Brain microvascular endothelial cell (primary cell): ENCODE data around the gene ICE2.
A peak's percentile ranks its signal among the peaks of the same experiment; 100 is the strongest.

Experiments
- DNase-seq: peaks from one replicate; pipeline ENCODE4 v3.0.0-alpha.2; 2020
- H3K27ac ChIP-seq: fragments of 250-450 bp; sonication (Bioruptor Pico); 2 replicates; pipeline ENCODE4 v1.5.1; 2020; ENCODE audit warnings: mild to moderate bottlenecking, moderate library complexity
- H3K27me3 ChIP-seq: fragments of 250-450 bp; sonication (Bioruptor Pico); replicated peaks from 2 replicates; pipeline ENCODE4 v1.5.1; 2020; ENCODE audit warnings: mild to moderate bottlenecking
- H3K36me3 ChIP-seq: fragments of 250-450 bp; sonication (Bioruptor Pico); replicated peaks from 2 replicates; pipeline ENCODE4 v1.5.1; 2020; ENCODE audit warnings: mild to moderate bottlenecking
- H3K4me3 ChIP-seq: 2 replicates; pipeline ENCODE4 v1.5.1; 2011; ENCODE audit warnings: low read depth, mild to moderate bottlenecking, control low read depth, low read length, moderate library complexity
- in situ Hi-C: cut with HindIII; loops from 2 replicates; pipeline ENCODE4 v1.10.0; 2017; ENCODE audit warnings: low sequenced_read_pairs, low pct_ligation_motif_present
- TF ChIP-seq, protein P1 (sequence below): IDR thresholded peaks from 2 replicates; pipeline ENCODE4 v1.5.1; 2011; ENCODE audit warnings: low read depth, mild to moderate bottlenecking, moderate library complexity, low read length, control low read depth, inconsistent platforms; ENCODE audit errors: missing control alignments

Gene ICE2

GRCh38 chr15:60471314-60471713, 7.6 kb downstream of the ICE2 start:
- TF ChIP-seq, protein P1, sequence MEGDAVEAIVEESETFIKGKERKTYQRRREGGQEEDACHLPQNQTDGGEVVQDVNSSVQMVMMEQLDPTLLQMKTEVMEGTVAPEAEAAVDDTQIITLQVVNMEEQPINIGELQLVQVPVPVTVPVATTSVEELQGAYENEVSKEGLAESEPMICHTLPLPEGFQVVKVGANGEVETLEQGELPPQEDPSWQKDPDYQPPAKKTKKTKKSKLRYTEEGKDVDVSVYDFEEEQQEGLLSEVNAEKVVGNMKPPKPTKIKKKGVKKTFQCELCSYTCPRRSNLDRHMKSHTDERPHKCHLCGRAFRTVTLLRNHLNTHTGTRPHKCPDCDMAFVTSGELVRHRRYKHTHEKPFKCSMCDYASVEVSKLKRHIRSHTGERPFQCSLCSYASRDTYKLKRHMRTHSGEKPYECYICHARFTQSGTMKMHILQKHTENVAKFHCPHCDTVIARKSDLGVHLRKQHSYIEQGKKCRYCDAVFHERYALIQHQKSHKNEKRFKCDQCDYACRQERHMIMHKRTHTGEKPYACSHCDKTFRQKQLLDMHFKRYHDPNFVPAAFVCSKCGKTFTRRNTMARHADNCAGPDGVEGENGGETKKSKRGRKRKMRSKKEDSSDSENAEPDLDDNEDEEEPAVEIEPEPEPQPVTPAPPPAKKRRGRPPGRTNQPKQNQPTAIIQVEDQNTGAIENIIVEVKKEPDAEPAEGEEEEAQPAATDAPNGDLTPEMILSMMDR = no peak
- H3K27me3 ChIP-seq = no peaks in the 10 kb centered on the region
- H3K36me3 ChIP-seq = peaks cover 6% of the 10 kb centered on the region

DNA sequence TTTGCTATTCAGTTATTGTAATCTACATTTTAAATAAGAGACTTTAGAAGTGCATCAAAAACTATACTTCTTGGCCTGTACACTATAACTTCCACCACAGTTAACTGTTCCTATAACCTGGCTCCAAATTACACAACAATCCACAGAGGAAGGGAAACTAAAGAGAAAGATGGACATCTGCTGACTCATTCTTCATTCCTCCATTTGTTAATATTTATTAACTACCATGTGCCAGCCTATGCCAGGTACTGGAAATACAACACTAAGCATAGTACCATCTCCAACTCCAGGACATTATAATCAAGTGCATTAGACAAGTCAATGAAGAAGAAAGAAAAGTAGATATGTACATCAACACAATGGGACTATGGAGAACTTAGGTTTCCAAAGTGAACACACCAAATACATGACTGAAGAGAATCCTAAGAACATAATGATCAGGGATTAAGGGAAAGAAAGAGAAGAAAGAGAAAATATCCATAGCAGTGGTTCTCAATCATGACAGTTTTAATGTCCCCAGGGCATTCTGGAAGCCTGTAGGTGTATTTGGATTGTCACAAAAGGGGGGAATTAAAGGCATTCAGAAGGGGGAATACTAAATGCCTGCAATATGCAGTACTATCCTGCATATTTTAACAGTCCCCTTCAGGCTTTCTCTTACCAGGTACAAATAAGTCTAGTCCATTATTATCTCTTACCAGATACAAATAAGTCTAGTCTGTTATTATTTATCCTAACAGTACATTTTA, 8.9 kb downstream of the ICE2 start:
- TF ChIP-seq, protein P1 = no peak
- H3K36me3 ChIP-seq = peaks cover 6% of the 10 kb centered on the region
- no peak for DNase-seq
- no peaks in the 10 kb centered on the region for H3K27me3 ChIP-seq
- H3K4me3 ChIP-seq = no peak overlapping the region
- H3K27ac ChIP-seq = peak overlapping the region; percentile 21
- in situ Hi-C loops = no loop called here

More at GRCh38 chr15:60471314-60471713, 7.6 kb downstream of the ICE2 start:
- in situ Hi-C loops = no loop called here
- DNase-seq = no peak
- no peak overlapping the region for H3K27ac ChIP-seq
- H3K4me3 ChIP-seq = no peak overlapping the region

DNA sequence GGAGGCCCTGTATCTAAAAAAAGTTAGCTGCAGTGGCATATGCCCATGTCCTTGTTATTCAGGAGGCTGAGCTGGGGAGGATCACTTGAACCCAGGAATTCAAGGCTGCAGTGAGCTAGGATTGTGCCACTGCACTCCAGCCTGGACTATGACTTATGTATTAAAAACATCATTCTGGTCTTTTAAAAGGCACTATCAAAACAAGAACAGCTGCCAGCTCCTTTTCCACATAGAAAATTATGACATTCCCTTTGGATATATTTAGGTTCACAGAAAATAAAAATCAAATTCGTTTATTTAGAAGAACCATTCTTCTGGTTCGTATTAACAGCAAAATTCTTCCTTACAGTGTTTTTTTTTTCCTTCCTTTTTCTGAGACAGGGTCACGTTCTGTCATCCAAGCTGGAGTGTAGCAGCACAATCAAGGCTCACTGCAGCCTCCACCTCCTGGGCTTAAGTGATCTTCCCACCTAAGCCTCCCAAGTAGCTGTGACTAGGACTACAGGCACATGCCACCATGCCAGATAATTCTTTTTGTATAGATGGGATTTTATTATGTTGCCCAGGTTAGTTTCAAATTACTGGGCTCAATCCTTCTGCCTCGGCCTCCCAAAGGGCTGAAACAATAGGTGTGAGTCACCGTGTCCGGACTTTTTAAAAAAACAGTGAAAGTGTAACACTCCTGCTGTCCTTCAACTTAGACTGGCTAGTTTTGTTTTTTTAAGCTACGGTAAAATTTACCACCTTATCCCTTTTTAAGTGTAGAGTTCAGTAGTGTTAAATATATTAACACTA, 13.9 kb downstream of the ICE2 start:
- DNase-seq = peak; percentile 29
- H3K4me3 ChIP-seq = no peak overlapping the region
- TF ChIP-seq, protein P1 = no peak
- no peaks in the 10 kb centered on the region for H3K27me3 ChIP-seq
- H3K27ac ChIP-seq = no peak overlapping the region
- in situ Hi-C loops = no loop called here
- H3K36me3 ChIP-seq = peaks cover 3% of the 10 kb centered on the region

DNA sequence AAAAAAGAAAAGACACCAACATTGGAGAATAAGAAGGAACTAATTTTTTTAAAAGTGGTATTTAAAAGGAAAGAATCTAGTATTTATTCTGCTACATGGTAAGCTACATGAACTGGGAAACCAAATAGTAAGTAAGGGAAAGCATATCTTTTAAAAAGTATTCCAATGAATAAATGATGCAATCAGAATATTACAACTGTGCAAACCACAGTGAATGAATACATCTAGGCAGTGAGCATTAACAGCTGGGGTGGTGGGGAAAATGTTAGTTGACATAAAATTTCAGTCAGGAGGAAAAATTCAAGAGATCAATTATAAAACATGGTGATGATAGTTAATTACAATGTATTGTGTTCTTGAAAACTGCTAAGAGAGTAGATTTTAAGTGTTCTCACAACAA, 16.9 kb downstream of the ICE2 start:
- TF ChIP-seq, protein P1 = no peak
- in situ Hi-C loops = no loop called here
- Histone ChIP-seq H3K36me3 (no peaks in the 10 kb centered on the region), H3K27me3 (no peaks in the 10 kb centered on the region), H3K4me3 (no peak overlapping the region), H3K27ac (no peak overlapping the region)
- no peak for DNase-seq

DNA sequence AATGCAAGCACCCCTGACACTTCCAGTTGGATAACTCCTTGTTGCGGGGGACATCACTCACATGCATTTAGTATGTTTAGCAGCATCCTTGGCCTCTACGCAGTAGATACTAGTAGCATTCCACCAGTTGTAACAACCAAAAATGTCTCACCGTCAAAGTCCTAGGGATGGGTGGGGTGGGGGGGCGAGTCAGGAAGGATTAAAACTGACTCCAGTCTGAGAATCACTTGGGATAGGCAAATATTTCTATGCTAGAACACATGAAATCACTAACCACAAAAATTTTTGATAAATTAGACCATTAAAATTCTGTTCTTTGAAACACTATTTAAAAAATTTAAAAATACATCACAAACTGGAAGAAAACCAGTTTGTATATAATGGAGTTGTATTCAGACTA, 18.0 kb downstream of the ICE2 start:
- no peak overlapping the region for H3K4me3 ChIP-seq
- H3K27ac ChIP-seq = no peak overlapping the region
- TF ChIP-seq, protein P1 = no peak
- no peaks in the 10 kb centered on the region for H3K36me3 ChIP-seq
- in situ Hi-C loops = no loop called here
- DNase-seq = no peak
- H3K27me3 ChIP-seq = no peaks in the 10 kb centered on the region
